IMR-90 (cell line): ENCODE results near the gene TEX264. TPM values are rescaled to one million over a fixed set of nuclear protein-coding genes. Genes with fewer than 3 reads are reported as not detected.

ENCODE experiments used
- ATAC-seq: fragments of 200-7000 bp; cut with Tn5 transposase; 2 replicates; pipeline ENCODE4 v1.9.1; 2020; ENCODE audit warnings: low read depth, mild to moderate bottlenecking, moderate library complexity
- BruUV-seq: library from RNA; stranded (reverse); fragments of 400-500 nt; replicated peaks from 2 replicates; lab custom pipeline; 2021; lab: Mats Ljungman, UMichigan
- CTCF ChIA-PET: fragments of 300-600 bp; formaldehyde crosslinking; extraction: SDS; loops from one replicate; lab custom pipeline; 2021; ENCODE audit warnings: antibody characterized with exemption; lab: Yijun Ruan, JAX
- POLR2A ChIA-PET: fragments of 300-600 bp; sonication (Branson Sonifier 250); formaldehyde crosslinking; loops from one replicate; lab custom pipeline; 2022; ENCODE audit warnings: antibody characterized with exemption; ENCODE audit not compliant: unreplicated experiment; lab: Charles Lee
- DNase-seq: peaks from one replicate; pipeline ENCODE4 v3.0.0; 2013
- H2AFZ ChIP-seq: replicated peaks from 2 replicates; pipeline ENCODE3; 2013; ENCODE audit warnings: low read length, mild to moderate bottlenecking; ENCODE audit not compliant: poor library complexity
- H2AK5ac ChIP-seq: 2 replicates; pipeline ENCODE4 v1.6.1; 2013; ENCODE audit warnings: low read depth, low read length, inconsistent platforms
- H2AK9ac ChIP-seq: replicated peaks from 2 replicates; pipeline ENCODE3; 2013; ENCODE audit warnings: mild to moderate bottlenecking, low read depth, low read length, moderate library complexity; ENCODE audit not compliant: poor library complexity
- H2BK120ac ChIP-seq: 2 replicates; pipeline ENCODE4 v1.6.1; 2013; ENCODE audit warnings: low read depth, low read length, inconsistent platforms
- H2BK15ac ChIP-seq: 3 replicates; pipeline ENCODE4 v1.6.1; 2013; ENCODE audit warnings: low read depth, low read length, inconsistent platforms
- H2BK20ac ChIP-seq: 2 replicates; pipeline ENCODE4 v1.6.1; 2013; ENCODE audit warnings: low read depth, mild to moderate bottlenecking, inconsistent platforms, low read length, moderate library complexity
- H2BK5ac ChIP-seq: 2 replicates; pipeline ENCODE4 v1.6.1; 2013; ENCODE audit warnings: mild to moderate bottlenecking, low read depth, low read length, inconsistent platforms; ENCODE audit not compliant: poor library complexity, severe bottlenecking
- H3K14ac ChIP-seq: replicated peaks from 2 replicates; pipeline ENCODE4 v1.6.1; 2013; ENCODE audit warnings: low read depth, low read length, inconsistent platforms
- H3K18ac ChIP-seq: 2 replicates; pipeline ENCODE4 v1.6.1; 2013; ENCODE audit warnings: low read depth, low read length, control low read depth
- H3K23ac ChIP-seq: 2 replicates; pipeline ENCODE4 v1.6.1; 2013; ENCODE audit warnings: low read depth, low read length, inconsistent platforms
- H3K27ac ChIP-seq: 2 replicates; pipeline ENCODE4 v1.5.1; 2013; ENCODE audit warnings: mild to moderate bottlenecking, control low read depth, low read length; ENCODE audit not compliant: insufficient read depth
- H3K27me3 ChIP-seq: 2 replicates; pipeline ENCODE4 v1.6.1; 2013; ENCODE audit warnings: low read length; ENCODE audit not compliant: control insufficient read depth, insufficient read depth
- H3K36me3 ChIP-seq: 2 replicates; pipeline ENCODE4 v1.6.1; 2013; ENCODE audit warnings: low read length, mixed read lengths; ENCODE audit not compliant: control insufficient read depth, insufficient read depth
- H3K4ac ChIP-seq: 2 replicates; pipeline ENCODE4 v1.6.1; 2013; ENCODE audit warnings: low read depth, low read length, inconsistent platforms
- H3K4me1 ChIP-seq: 2 replicates; pipeline ENCODE4 v1.6.1; 2013; ENCODE audit warnings: low read length, mixed read lengths; ENCODE audit not compliant: control insufficient read depth, insufficient read depth
- H3K4me2 ChIP-seq: 2 replicates; pipeline ENCODE4 v1.6.1; 2013; ENCODE audit warnings: low read depth, mild to moderate bottlenecking, control low read depth, low read length, moderate library complexity
- H3K4me3 ChIP-seq: 2 replicates; pipeline ENCODE4 v1.5.1; 2013; ENCODE audit warnings: low read depth, mild to moderate bottlenecking, control low read depth, low read length, moderate library complexity; ENCODE audit not compliant: insufficient read depth
- H3K56ac ChIP-seq: 2 replicates; pipeline ENCODE4 v1.6.1; 2013; ENCODE audit warnings: low read length, inconsistent platforms; ENCODE audit not compliant: insufficient read depth; ENCODE audit errors: extremely low read depth
- H3K79me1 ChIP-seq, 2 experiments: 2 replicates each; pipeline ENCODE4 v1.6.1; 2013; ENCODE audit warnings: low read length in 2 of 2, inconsistent platforms in 1 of 2, low read depth in 1 of 2
- H3K9ac ChIP-seq: 2 replicates; pipeline ENCODE4 v1.6.1; 2013; ENCODE audit warnings: low read depth, low read length, control low read depth
- H3K9me1 ChIP-seq: 2 replicates; pipeline ENCODE4 v1.6.1; 2013; ENCODE audit warnings: low read length, inconsistent platforms; ENCODE audit not compliant: insufficient read depth
- H3K9me3 ChIP-seq: 2 replicates; pipeline ENCODE4 v1.6.1; 2013; ENCODE audit warnings: low read length; ENCODE audit not compliant: control insufficient read depth, insufficient read depth
- H4K20me1 ChIP-seq: 2 replicates; pipeline ENCODE4 v1.6.1; 2013; ENCODE audit warnings: low read length, inconsistent platforms; ENCODE audit not compliant: insufficient read depth
- H4K5ac ChIP-seq: 2 replicates; pipeline ENCODE4 v1.6.1; 2013; ENCODE audit warnings: mild to moderate bottlenecking, low read depth, low read length, control low read depth
- H4K8ac ChIP-seq, 2 experiments: 2 replicates each; pipeline ENCODE4 v1.6.1; 2013; ENCODE audit warnings: low read depth in 2 of 2, low read length in 2 of 2, control low read depth in 1 of 2, inconsistent platforms in 1 of 2
- H4K91ac ChIP-seq: 2 replicates; pipeline ENCODE4 v1.6.1; 2013; ENCODE audit warnings: low read depth, low read length, inconsistent platforms; ENCODE audit not compliant: insufficient read depth
- FOS ChIP-seq: fragments of 150-350 bp; IDR thresholded peaks from 2 replicates; pipeline ENCODE4 v1.6.1; 2016; ENCODE audit warnings: low read depth, low read length
- POLR2A ChIP-seq: IDR thresholded peaks from 2 replicates; pipeline ENCODE4 v1.6.1; 2012; ENCODE audit warnings: mild to moderate bottlenecking, low read depth, low read length
- RAD21 ChIP-seq: IDR thresholded peaks from 2 replicates; pipeline ENCODE4 v1.6.1; 2012; ENCODE audit warnings: low read length, improper control_type of control experiment
- WGBS, 2 experiments: methylation state at CpG; one replicate each; pipeline versions ENCODE4 v1.1.5 to v1.1.7; 2013; ENCODE audit warnings: missing lambda C conversion rate in 2 of 2; ENCODE audit not compliant: insufficient read length in 1 of 2; ENCODE audit errors: extremely low coverage in 2 of 2; 5-methylcytosine and 5-hydroxymethylcytosine counted together
- dilution Hi-C: fragments of 300-500 bp; cut with HindIII; formaldehyde crosslinking; loops from one replicate; pipeline ENCODE4 v1.14.3; 2018; ENCODE audit warnings: low sequenced_read_pairs; ENCODE audit not compliant: unreplicated experiment
- in situ Hi-C: fragments of 300-500 bp; cut with MboI; formaldehyde crosslinking; loops from 3 replicates; pipeline ENCODE4 v1.14.3; 2019; ENCODE audit warnings: low sequenced_read_pairs, inconsistent platforms, mixed read lengths
- intact Hi-C: fragments of 100-400 bp; cut with micrococcal nuclease; formaldehyde crosslinking; loops from 2 replicates; pipeline ENCODE4 v1.10.0; 2022
- polyA plus RNA-seq, 3 experiments: library from polyadenylated mRNA; depleted of rRNA; stranded (reverse); fragments of >200 nt; gene quantifications; 2 replicates each; pipeline ENCODE4 v1.2.3, GENCODE V29; 2012; ENCODE audit warnings: low replicate concordance in 1 of 3
- total RNA-seq: library from RNA; depleted of rRNA; stranded (reverse); fragments of >200 nt; gene quantifications from 2 replicates; pipeline ENCODE4 v1.2.3, GENCODE V29; 2012

Gene TEX264
- total and polyA plus RNA-seq, 2 of the 4 experiments (the other 2 are of a cell fraction): 30.3 to 45.0 TPM

DNA sequence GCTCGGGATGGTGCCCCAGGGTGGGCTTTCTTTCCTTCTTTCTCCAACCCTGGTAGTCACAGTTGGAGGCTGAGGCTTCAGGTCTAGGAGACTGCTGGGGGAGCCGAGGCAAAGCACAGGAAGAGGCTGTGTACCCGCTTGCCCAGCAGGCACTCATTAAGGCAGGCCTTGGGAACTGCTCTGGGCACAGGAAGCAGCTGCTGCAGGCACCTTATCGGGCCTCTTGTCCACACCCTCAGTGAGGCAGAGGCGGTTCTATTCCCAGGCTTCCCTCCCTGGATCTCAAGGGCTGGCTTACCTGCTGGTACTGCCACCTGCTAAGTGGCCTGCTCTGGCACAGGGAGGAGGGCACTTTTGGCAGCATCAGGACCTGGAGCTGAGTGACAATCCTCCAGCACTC lies 20.0 kb downstream of the TEX264 start:
- Histone ChIP-seq H3K4ac (no peak overlapping the region), H4K20me1 (peaks cover 10% of the 10 kb centered on the region), H3K4me3 (no peak overlapping the region), H3K9me1 (peaks cover 10% of the 10 kb centered on the region), H3K36me3 (peaks cover 30% of the 10 kb centered on the region), H3K18ac (no peak overlapping the region), H3K9ac (no peak overlapping the region), H2BK15ac (no peak overlapping the region), H3K79me1 (peaks cover 7 to 9% of the 10 kb centered on the region in 2 experiments; a peak in 2 of 4 replicates), H3K27ac (no peak overlapping the region), H2BK5ac (no peak overlapping the region), H3K14ac (no peak overlapping the region), H2AK9ac (peak overlapping the region; percentile 14), H2AK5ac (no peak overlapping the region), H3K23ac (no peak overlapping the region), H3K56ac (no peak overlapping the region), H4K91ac (no peak overlapping the region), H2BK120ac (no peak overlapping the region), H3K4me1 (peaks cover 5% of the 10 kb centered on the region), H3K27me3 (no peaks in the 10 kb centered on the region), H3K9me3 (no peaks in the 10 kb centered on the region), H2BK20ac (no peak overlapping the region), H4K5ac (no peak overlapping the region), H3K4me2 (no peak overlapping the region), H4K8ac (no peak overlapping the region), H2AFZ (no peak overlapping the region)
- ChIA-PET CTCF (no interaction called here), POLR2A (no interaction called here)
- TF ChIP-seq FOS (no peak), RAD21 (no peak), POLR2A (no peak)
- in situ Hi-C loops: loop anchor here (25.0 kb wide), 1 partner anchor 1079 kb away; the partner anchor contains the start of genes CISH and MAPKAPK3
- intact Hi-C loops: no loop called here
- no peak for DNase-seq
- dilution Hi-C loops: no loop called here
- 88% methylated on average over 4 of the region's 5 CpGs; no CpG with 5 or more reads in 1 of the 2 experiments for WGBS, 2 experiments
- ATAC-seq: no peak
- BruUV-seq: no TSS peak
